H9 (cell line): ENCODE data around the gene FHOD1. TPM values are rescaled to one million over a fixed set of nuclear protein-coding genes. Genes with fewer than 3 reads are reported as not detected.

Experiments
- DNase-seq: peaks from one replicate; pipeline ENCODE4 v3.0.0-alpha.2; 2017
- H2AFZ ChIP-seq: one replicate; pipeline ENCODE4 v1.6.1; 2013; ENCODE audit warnings: mild to moderate bottlenecking, low read length, control low read depth, moderate library complexity
- H2AK5ac ChIP-seq: 2 replicates; pipeline ENCODE4 v1.6.1; 2013; ENCODE audit warnings: low read length, control low read depth, mixed read lengths; ENCODE audit not compliant: insufficient read length
- H2BK120ac ChIP-seq: one replicate; pipeline ENCODE4 v1.6.1; 2013; ENCODE audit warnings: low read depth, mild to moderate bottlenecking, low read length, control low read depth, inconsistent platforms; ENCODE audit not compliant: poor library complexity, severe bottlenecking
- H2BK12ac ChIP-seq: 2 replicates; pipeline ENCODE4 v1.6.1; 2013; ENCODE audit warnings: low read length, control low read depth, mixed read lengths, low read depth; ENCODE audit not compliant: insufficient read length
- H2BK15ac ChIP-seq: 2 replicates; pipeline ENCODE4 v1.6.1; 2013; ENCODE audit warnings: low read depth, low read length, control low read depth
- H2BK20ac ChIP-seq: one replicate; pipeline ENCODE4 v1.6.1; 2013; ENCODE audit warnings: low read depth, mild to moderate bottlenecking, low read length, control low read depth, inconsistent platforms; ENCODE audit not compliant: poor library complexity, severe bottlenecking
- H2BK5ac ChIP-seq: 2 replicates; pipeline ENCODE4 v1.6.1; 2013; ENCODE audit warnings: low read length, control low read depth, mixed read lengths; ENCODE audit not compliant: insufficient read length
- H3K14ac ChIP-seq: 2 replicates; pipeline ENCODE4 v1.6.1; 2013; ENCODE audit warnings: low read length, control low read depth; ENCODE audit not compliant: insufficient read depth
- H3K18ac ChIP-seq: 2 replicates; pipeline ENCODE4 v1.6.1; 2013; ENCODE audit warnings: low read depth, mild to moderate bottlenecking, mixed read lengths, low read length, control low read depth; ENCODE audit not compliant: insufficient read length
- H3K23ac ChIP-seq: 2 replicates; pipeline ENCODE4 v1.6.1; 2013; ENCODE audit warnings: low read length, control low read depth, mixed read lengths, low read depth; ENCODE audit not compliant: insufficient read length
- H3K23me2 ChIP-seq: 2 replicates; pipeline ENCODE4 v1.6.1; 2013; ENCODE audit warnings: low read depth, mild to moderate bottlenecking, mixed read lengths, low read length, control low read depth; ENCODE audit not compliant: insufficient read length, poor library complexity, severe bottlenecking
- H3K27ac ChIP-seq: 2 replicates; pipeline ENCODE4 v1.5.1; 2013; ENCODE audit warnings: low read length, control low read depth, mixed read lengths, low read depth; ENCODE audit not compliant: insufficient read length
- H3K27me3 ChIP-seq: 2 replicates; pipeline ENCODE4 v1.6.1; 2013; ENCODE audit warnings: low read length, control low read depth, inconsistent platforms; ENCODE audit not compliant: insufficient read depth
- H3K4ac ChIP-seq: 2 replicates; pipeline ENCODE4 v1.6.1; 2013; ENCODE audit warnings: low read depth, mild to moderate bottlenecking, control low read depth, inconsistent platforms, low read length, moderate library complexity
- H3K4me1 ChIP-seq: 2 replicates; pipeline ENCODE4 v1.6.1; 2013; ENCODE audit warnings: low read length, control low read depth, inconsistent platforms; ENCODE audit not compliant: insufficient read depth
- H3K4me2 ChIP-seq: 2 replicates; pipeline ENCODE4 v1.6.1; 2013; ENCODE audit warnings: low read length, control low read depth, mixed read lengths; ENCODE audit not compliant: insufficient read length, insufficient read depth
- H3K56ac ChIP-seq: 2 replicates; pipeline ENCODE4 v1.6.1; 2013; ENCODE audit warnings: low read depth, mild to moderate bottlenecking, mixed read lengths, low read length, control low read depth; ENCODE audit not compliant: insufficient read length
- H3K79me1 ChIP-seq: 2 replicates; pipeline ENCODE4 v1.6.1; 2013; ENCODE audit warnings: low read depth, mild to moderate bottlenecking, moderate library complexity, low read length, control low read depth, inconsistent platforms; ENCODE audit not compliant: insufficient read depth, poor library complexity, severe bottlenecking
- H3K79me2 ChIP-seq: 2 replicates; pipeline ENCODE4 v1.6.1; 2013; ENCODE audit warnings: low read length, control low read depth, inconsistent platforms; ENCODE audit not compliant: insufficient read depth
- H3K9ac ChIP-seq: 2 replicates; pipeline ENCODE4 v1.6.1; 2013; ENCODE audit warnings: low read length, control low read depth, mixed read lengths; ENCODE audit not compliant: insufficient read length; ENCODE audit errors: extremely low read depth
- H3K9me3 ChIP-seq: one replicate; pipeline ENCODE4 v1.6.1; 2013; ENCODE audit warnings: low read depth, low read length, inconsistent platforms; ENCODE audit not compliant: control insufficient read depth
- H3T11ph ChIP-seq: one replicate; pipeline ENCODE4 v1.6.1; 2013; ENCODE audit warnings: mild to moderate bottlenecking, low read length, control low read depth, inconsistent platforms
- H4K20me1 ChIP-seq: one replicate; pipeline ENCODE4 v1.6.1; 2013; ENCODE audit not compliant: control insufficient read depth, insufficient read length, insufficient read depth
- H4K5ac ChIP-seq: 2 replicates; pipeline ENCODE4 v1.6.1; 2013; ENCODE audit warnings: low read depth, mild to moderate bottlenecking, mixed read lengths, low read length, control low read depth; ENCODE audit not compliant: insufficient read length
- H4K8ac ChIP-seq: replicated peaks from 2 replicates; pipeline ENCODE4 v1.6.1; 2013; ENCODE audit warnings: low read length, control low read depth, mixed read lengths, low read depth; ENCODE audit not compliant: insufficient read length
- H4K91ac ChIP-seq: 2 replicates; pipeline ENCODE4 v1.6.1; 2013; ENCODE audit warnings: low read depth, mild to moderate bottlenecking, moderate library complexity, mixed read lengths, low read length, control low read depth; ENCODE audit not compliant: insufficient read length
- H3K27ac Mint-ChIP-seq, 3 experiments: 2 replicates in 2 of 3; 3 replicates in 1 of 3; pipeline ENCODE4 v1.8.0; 2020 to 2021; ENCODE audit warnings: mixed read lengths in 3 of 3, mild to moderate bottlenecking in 1 of 3, moderate library complexity in 1 of 3
- H3K27me3 Mint-ChIP-seq: 2 replicates; pipeline ENCODE4 v1.8.0; 2021; ENCODE audit warnings: low read depth, mild to moderate bottlenecking, moderate library complexity, mixed read lengths
- H3K36me3 Mint-ChIP-seq, 3 experiments: 2 replicates in 2 of 3; 3 replicates in 1 of 3; pipeline ENCODE4 v1.8.0; 2020 to 2021; ENCODE audit warnings: low read depth in 3 of 3, mixed read lengths in 3 of 3; ENCODE audit not compliant: insufficient read depth in 1 of 3
- H3K4me1 Mint-ChIP-seq, 2 experiments: 2 replicates each; pipeline ENCODE4 v1.8.0; 2020; ENCODE audit warnings: mixed read lengths in 2 of 2
- H3K4me3 Mint-ChIP-seq, 2 experiments: 2 replicates in 1 of 2; 3 replicates in 1 of 2; pipeline ENCODE4 v1.8.0; 2020 to 2021; ENCODE audit warnings: mild to moderate bottlenecking in 2 of 2, mixed read lengths in 2 of 2, moderate library complexity in 1 of 2
- H3K9me3 Mint-ChIP-seq, 2 experiments: 2 replicates in 1 of 2; 3 replicates in 1 of 2; pipeline ENCODE4 v1.8.0; 2020; ENCODE audit warnings: mild to moderate bottlenecking in 2 of 2, mixed read lengths in 2 of 2, moderate library complexity in 1 of 2
- WGBS: extraction: QIAGEN DNeasy Blood & Tissue Kit; methylation state at CpG from one replicate; pipeline ENCODE4 v1.1.7; 2013; ENCODE audit warnings: missing lambda C conversion rate, low lambda C conversion rate, mixed read lengths; ENCODE audit not compliant: insufficient read length; ENCODE audit errors: extremely low coverage; 5-methylcytosine and 5-hydroxymethylcytosine counted together
- total RNA-seq: library from RNA; stranded (reverse); gene quantifications from 2 replicates; pipeline ENCODE4 v1.2.1, GENCODE V29; 2021
- TF ChIP-seq, protein P1 (sequence below): fragments of 200-600 bp; sonication (generic); conservative IDR thresholded peaks from 3 replicates; pipeline ENCODE4 v1.8.0; 2021; ENCODE audit warnings: antibody characterized with exemption, mild to moderate bottlenecking

Gene FHOD1
- total RNA-seq, 1 experiment from 2014 or later = 67.0 TPM

DNA sequence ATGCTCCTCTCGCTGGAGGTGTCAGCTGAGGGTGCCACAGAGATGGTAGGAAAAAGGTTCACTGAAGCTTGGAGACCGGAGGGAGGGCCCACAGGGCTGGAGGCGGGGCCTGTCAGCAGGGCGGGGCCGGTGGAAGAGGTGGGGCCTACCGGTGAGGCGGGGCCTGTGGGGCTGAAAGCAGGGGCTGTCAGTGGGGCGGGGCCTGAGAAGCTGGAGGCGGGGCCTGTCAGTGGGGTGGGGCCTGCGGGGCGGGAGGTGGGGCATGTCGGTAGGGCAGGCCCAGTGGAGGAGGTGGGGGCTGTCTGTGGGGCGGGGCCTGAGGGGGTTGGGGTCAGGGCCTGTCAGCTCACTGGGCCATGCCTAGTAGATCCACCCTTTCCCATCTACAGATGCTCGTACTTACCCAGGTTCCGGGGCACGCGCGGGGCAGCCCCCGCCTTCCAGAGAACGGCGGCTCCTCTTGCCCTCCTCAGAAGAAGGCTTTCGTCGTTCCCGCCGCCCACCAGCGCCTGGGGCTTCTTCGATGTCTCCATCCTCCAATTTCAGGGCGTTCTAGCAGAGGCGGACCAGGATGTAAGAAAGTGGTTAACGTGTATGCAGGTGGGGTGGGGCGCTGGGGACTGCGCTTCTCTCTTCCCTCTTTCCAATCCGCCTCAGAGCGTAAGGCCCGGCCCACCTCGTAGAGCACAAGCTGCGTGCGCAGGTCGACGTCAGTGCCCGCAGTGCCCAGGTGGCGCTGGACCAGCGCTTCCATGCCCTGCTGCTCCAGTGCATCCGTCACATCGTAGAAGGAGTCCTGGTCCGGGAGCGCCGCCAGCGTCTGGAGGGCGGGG lies 10.5 kb downstream of the FHOD1 start:
- H4K91ac ChIP-seq = no peak overlapping the region
- H3K27me3 ChIP-seq = no peaks in the 10 kb centered on the region
- H3K14ac ChIP-seq = no peak overlapping the region
- Mint-ChIP-seq H3K27me3 (no peaks in the 10 kb centered on the region), H3K27ac (peak overlapping the region; percentile 32 to 48 (median 44); a peak in 2 of 7 replicates), H3K4me1 (peaks cover 10 to 17% of the 10 kb centered on the region in 2 experiments), H3K36me3 (peaks cover 24 to 67% (median 40%) of the 10 kb centered on the region in 3 experiments), H3K4me3 (no peak overlapping the region), H3K9me3 (no peaks in the 10 kb centered on the region)
- no peak overlapping the region for H4K5ac ChIP-seq
- H3K9ac ChIP-seq = no peak overlapping the region
- no peak overlapping the region for H2BK120ac ChIP-seq
- H3T11ph ChIP-seq = no peak overlapping the region
- H3K18ac ChIP-seq = no peak overlapping the region
- H3K23me2 ChIP-seq = no peaks in the 10 kb centered on the region
- H3K9me3 ChIP-seq = no peaks in the 10 kb centered on the region
- H2AFZ ChIP-seq = no peak overlapping the region
- DNase-seq = peak; percentile 97
- TF ChIP-seq, protein P1, sequence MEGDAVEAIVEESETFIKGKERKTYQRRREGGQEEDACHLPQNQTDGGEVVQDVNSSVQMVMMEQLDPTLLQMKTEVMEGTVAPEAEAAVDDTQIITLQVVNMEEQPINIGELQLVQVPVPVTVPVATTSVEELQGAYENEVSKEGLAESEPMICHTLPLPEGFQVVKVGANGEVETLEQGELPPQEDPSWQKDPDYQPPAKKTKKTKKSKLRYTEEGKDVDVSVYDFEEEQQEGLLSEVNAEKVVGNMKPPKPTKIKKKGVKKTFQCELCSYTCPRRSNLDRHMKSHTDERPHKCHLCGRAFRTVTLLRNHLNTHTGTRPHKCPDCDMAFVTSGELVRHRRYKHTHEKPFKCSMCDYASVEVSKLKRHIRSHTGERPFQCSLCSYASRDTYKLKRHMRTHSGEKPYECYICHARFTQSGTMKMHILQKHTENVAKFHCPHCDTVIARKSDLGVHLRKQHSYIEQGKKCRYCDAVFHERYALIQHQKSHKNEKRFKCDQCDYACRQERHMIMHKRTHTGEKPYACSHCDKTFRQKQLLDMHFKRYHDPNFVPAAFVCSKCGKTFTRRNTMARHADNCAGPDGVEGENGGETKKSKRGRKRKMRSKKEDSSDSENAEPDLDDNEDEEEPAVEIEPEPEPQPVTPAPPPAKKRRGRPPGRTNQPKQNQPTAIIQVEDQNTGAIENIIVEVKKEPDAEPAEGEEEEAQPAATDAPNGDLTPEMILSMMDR = no peak
- peaks cover 4% of the 10 kb centered on the region for H3K79me1 ChIP-seq
- WGBS = no CpG with 5 or more reads among the region's 50 CpGs
- no peak overlapping the region for H3K56ac ChIP-seq
- no peak overlapping the region for H3K27ac ChIP-seq
- H4K20me1 ChIP-seq = peaks cover 3% of the 10 kb centered on the region
- H2BK20ac ChIP-seq = no peak overlapping the region
- H2BK5ac ChIP-seq = no peak overlapping the region
- no peak overlapping the region for H2AK5ac ChIP-seq
- no peaks in the 10 kb centered on the region for H3K79me2 ChIP-seq
- H2BK15ac ChIP-seq = no peak overlapping the region
- peaks cover 10% of the 10 kb centered on the region; the same call in 1 of the 2 replicates for H3K4me1 ChIP-seq
- H4K8ac ChIP-seq = no peak overlapping the region
- no peak overlapping the region for H2BK12ac ChIP-seq
- no peak overlapping the region for H3K4me2 ChIP-seq
- no peak overlapping the region for H3K23ac ChIP-seq
- H3K4ac ChIP-seq = no peak overlapping the region
